Chondrocyte (in vitro differentiated cells): ENCODE results near the gene OLFML1. TPM values are rescaled to one million over a fixed set of nuclear protein-coding genes. Genes with fewer than 3 reads are reported as not detected.

Experiments used
- DNase-seq: peaks from one replicate; pipeline ENCODE4 v3.0.0; 2021; ENCODE audit warnings: mixed read lengths, low spot score
- H3K27ac Mint-ChIP-seq: one replicate; pipeline ENCODE4 v1.8.0; 2021; ENCODE audit warnings: mild to moderate bottlenecking, moderate library complexity, mixed read lengths; ENCODE audit not compliant: unreplicated experiment
- H3K27me3 Mint-ChIP-seq: 2 replicates; pipeline ENCODE4 v1.8.0; 2021; ENCODE audit warnings: low read depth, mixed read lengths
- H3K36me3 Mint-ChIP-seq: 2 replicates; pipeline ENCODE4 v1.8.0; 2021; ENCODE audit warnings: low read depth, mixed read lengths
- H3K4me1 Mint-ChIP-seq: 2 replicates; pipeline ENCODE4 v1.8.0; 2021; ENCODE audit warnings: low read depth, mild to moderate bottlenecking, mixed read lengths
- H3K4me3 Mint-ChIP-seq: one replicate; pipeline ENCODE4 v1.8.0; 2021; ENCODE audit warnings: mild to moderate bottlenecking, moderate library complexity, mixed read lengths; ENCODE audit not compliant: unreplicated experiment
- H3K9me3 Mint-ChIP-seq: 2 replicates; pipeline ENCODE4 v1.8.0; 2021; ENCODE audit warnings: low read depth, mixed read lengths
- total RNA-seq: library from RNA; stranded (reverse); gene quantifications from 3 replicates; pipeline ENCODE4 v1.2.1, GENCODE V29; 2021
- TF ChIP-seq, protein P1 (sequence below): fragments of 200-600 bp; sonication (generic); IDR thresholded peaks from 2 replicates; pipeline ENCODE4 v1.5.0; 2021; ENCODE audit warnings: antibody characterized with exemption, mild to moderate bottlenecking, moderate library complexity

The OLFML1 gene
- total RNA-seq, 1 donor from 2014 or later: 12.3 TPM

DNA sequence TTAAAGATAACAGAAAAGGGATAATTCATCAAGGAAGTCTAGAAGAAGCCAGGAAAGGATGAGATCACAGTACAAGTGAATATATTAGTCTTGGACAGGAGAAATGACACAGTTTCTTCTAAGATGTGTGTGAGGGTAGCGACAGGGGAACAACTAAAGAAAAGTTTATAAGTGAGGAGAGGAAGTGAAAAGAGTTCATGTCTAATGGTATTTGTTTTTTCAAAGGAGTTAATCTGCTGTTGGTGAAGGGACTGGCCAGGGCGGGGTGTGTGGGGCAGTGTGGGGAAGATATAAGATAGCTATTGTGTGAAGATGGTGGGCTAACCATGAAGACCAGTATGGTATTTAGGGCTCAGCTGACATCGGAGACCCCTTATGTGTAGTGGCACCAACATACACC, 20.9 kb downstream of the OLFML1 start:
- TF ChIP-seq, protein P1, sequence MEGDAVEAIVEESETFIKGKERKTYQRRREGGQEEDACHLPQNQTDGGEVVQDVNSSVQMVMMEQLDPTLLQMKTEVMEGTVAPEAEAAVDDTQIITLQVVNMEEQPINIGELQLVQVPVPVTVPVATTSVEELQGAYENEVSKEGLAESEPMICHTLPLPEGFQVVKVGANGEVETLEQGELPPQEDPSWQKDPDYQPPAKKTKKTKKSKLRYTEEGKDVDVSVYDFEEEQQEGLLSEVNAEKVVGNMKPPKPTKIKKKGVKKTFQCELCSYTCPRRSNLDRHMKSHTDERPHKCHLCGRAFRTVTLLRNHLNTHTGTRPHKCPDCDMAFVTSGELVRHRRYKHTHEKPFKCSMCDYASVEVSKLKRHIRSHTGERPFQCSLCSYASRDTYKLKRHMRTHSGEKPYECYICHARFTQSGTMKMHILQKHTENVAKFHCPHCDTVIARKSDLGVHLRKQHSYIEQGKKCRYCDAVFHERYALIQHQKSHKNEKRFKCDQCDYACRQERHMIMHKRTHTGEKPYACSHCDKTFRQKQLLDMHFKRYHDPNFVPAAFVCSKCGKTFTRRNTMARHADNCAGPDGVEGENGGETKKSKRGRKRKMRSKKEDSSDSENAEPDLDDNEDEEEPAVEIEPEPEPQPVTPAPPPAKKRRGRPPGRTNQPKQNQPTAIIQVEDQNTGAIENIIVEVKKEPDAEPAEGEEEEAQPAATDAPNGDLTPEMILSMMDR: no peak
- no peak for DNase-seq
- no peaks in the 10 kb centered on the region for H3K9me3 Mint-ChIP-seq
- H3K36me3 Mint-ChIP-seq: peaks cover 2% of the 10 kb centered on the region
- H3K4me3 Mint-ChIP-seq: no peak overlapping the region
- H3K27me3 Mint-ChIP-seq: no peaks in the 10 kb centered on the region
- peaks cover 2% of the 10 kb centered on the region for H3K4me1 Mint-ChIP-seq
- no peak overlapping the region for H3K27ac Mint-ChIP-seq

DNA sequence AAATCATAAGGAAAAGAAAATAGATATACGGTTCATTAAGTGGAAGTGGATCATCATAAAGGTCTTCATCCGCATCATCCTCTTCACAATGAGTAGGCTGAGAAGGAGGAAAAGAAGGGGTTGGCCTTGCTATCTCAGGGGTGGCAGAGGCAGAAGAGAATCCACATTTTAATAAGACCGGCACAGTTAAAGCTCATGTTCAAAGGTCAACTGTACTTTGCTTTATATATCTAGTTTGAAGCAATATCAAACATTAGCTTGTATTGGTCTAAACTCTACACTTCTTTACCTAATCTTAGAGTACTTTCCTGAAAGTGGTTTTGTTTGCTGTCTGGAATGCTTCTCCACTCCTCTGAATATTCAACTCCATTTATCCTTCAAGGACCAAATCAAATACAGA, 22.8 kb downstream of the OLFML1 start:
- H3K4me3 Mint-ChIP-seq: no peak overlapping the region
- TF ChIP-seq, protein P1: no peak
- no peak for DNase-seq

DNA sequence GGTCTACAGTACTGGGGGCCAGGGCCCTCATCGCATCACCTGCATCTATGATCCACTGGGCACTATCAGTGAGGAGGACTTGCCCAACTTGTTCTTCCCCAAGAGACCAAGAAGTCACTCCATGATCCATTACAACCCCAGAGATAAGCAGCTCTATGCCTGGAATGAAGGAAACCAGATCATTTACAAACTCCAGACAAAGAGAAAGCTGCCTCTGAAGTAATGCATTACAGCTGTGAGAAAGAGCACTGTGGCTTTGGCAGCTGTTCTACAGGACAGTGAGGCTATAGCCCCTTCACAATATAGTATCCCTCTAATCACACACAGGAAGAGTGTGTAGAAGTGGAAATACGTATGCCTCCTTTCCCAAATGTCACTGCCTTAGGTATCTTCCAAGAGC, 24.7 kb downstream of the OLFML1 start:
- Mint-ChIP-seq H3K9me3 (no peaks in the 10 kb centered on the region), H3K4me1 (peaks cover 23% of the 10 kb centered on the region), H3K27ac (no peak overlapping the region), H3K36me3 (peaks cover 2% of the 10 kb centered on the region), H3K27me3 (no peaks in the 10 kb centered on the region), H3K4me3 (no peak overlapping the region)
- DNase-seq: no peak
- TF ChIP-seq, protein P1: no peak

More for the DNA sequence above, 22.8 kb downstream of the OLFML1 start:
- H3K27ac Mint-ChIP-seq: no peak overlapping the region
- no peaks in the 10 kb centered on the region for H3K9me3 Mint-ChIP-seq
- H3K27me3 Mint-ChIP-seq: no peaks in the 10 kb centered on the region
- H3K36me3 Mint-ChIP-seq: peaks cover 2% of the 10 kb centered on the region
- H3K4me1 Mint-ChIP-seq: peaks cover 20% of the 10 kb centered on the region

DNA sequence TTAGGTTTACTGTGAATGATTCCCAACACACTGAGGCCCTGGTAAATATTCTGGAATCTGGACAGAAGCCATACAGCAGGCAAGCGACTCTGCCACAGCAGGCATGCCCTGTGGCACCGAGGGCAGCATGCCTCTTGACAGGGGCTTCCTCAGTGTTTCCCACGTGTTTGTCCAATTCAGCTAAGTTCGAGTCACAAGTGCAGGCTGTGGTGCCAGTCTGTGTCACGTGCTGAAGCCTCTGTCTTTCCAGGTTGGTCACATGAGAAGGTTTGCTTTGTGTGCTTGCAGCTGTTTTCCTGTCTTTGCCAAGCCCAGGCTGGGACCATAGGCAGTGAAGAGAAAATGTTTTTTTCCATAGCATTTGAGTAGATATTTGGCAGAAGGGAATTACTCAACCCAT, 26.1 kb downstream of the OLFML1 start:
- H3K27me3 Mint-ChIP-seq: peaks cover 3% of the 10 kb centered on the region
- TF ChIP-seq, protein P1: no peak
- peaks cover 23% of the 10 kb centered on the region for H3K4me1 Mint-ChIP-seq
- no peak overlapping the region for H3K4me3 Mint-ChIP-seq
- no peaks in the 10 kb centered on the region for H3K9me3 Mint-ChIP-seq
- no peak overlapping the region for H3K27ac Mint-ChIP-seq
- no peaks in the 10 kb centered on the region for H3K36me3 Mint-ChIP-seq
- no peak for DNase-seq

DNA sequence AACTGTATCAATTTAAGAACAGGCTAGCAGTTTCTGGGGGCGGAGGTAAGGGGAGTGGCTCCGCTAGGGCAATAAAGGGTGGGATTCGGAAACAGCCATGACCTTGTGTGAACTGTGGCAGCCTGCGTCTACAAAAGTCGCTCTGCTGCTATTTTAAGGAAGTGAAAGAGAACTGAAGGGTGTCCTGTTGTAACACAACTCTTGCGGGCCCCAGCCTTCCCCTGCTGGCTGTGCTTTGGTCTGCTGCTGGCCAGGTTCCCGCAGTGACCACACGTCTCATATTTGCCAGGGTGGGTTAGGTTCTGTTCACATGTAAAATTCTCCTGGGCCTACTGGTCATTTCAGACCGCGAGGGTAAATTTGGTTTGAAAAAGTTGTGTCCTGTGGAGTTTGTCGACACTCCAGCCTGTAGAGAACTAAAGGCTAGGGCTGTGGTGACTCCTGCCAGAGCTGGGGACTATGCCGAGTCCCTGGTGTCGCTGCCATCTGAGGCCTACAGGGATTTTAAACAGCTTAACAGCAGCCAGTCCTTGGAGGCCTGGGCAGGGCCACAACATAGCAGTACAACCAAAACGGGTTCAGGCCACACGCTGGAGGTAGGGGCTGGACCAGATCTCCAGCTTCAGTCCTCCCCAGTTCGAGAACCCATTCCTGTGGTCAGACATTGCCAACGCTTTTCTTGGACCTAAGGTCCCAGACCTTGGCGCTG, 27.4 kb downstream of the OLFML1 start:
- DNase-seq: no peak
- H3K27ac Mint-ChIP-seq: peak overlapping the region; percentile 89
- TF ChIP-seq, protein P1: no peak
- peaks cover 3% of the 10 kb centered on the region for H3K27me3 Mint-ChIP-seq
- H3K36me3 Mint-ChIP-seq: no peaks in the 10 kb centered on the region
- H3K9me3 Mint-ChIP-seq: no peaks in the 10 kb centered on the region
- peaks cover 23% of the 10 kb centered on the region for H3K4me1 Mint-ChIP-seq
- H3K4me3 Mint-ChIP-seq: peak overlapping the region; percentile 85
